Measurements from ENCODE around the gene PCK1. TPM values are rescaled to one million over a fixed set of nuclear protein-coding genes. Genes with fewer than 3 reads are reported as not detected.

PCK1 gene
- total RNA-seq, 1 experiment from 2014 or later = 0.21 TPM

GRCh38 chr20:57517904-57518303, 43.0 kb upstream of the PCK1 start:
- H3K27ac ChIP-seq (ENCODE audit: low read length) = no peak overlapping the region
- no peak overlapping the region for H3K4me3 ChIP-seq (ENCODE audit: low read depth in 2 of 2, low read length in 2 of 2)
- no peak for DNase-seq (ENCODE audit: low read depth, low spot score)
- TF ChIP-seq TCF7L2 (IDR thresholded peaks at IDR 0.05; ENCODE audit: low read depth, low read length) = no peak
- no peak for TF ChIP-seq SIN3A (IDR thresholded peaks at IDR 0.05; ENCODE audit: borderline replicate concordance, insufficient read depth, low read depth, low read length)
- TF ChIP-seq, protein P1, sequence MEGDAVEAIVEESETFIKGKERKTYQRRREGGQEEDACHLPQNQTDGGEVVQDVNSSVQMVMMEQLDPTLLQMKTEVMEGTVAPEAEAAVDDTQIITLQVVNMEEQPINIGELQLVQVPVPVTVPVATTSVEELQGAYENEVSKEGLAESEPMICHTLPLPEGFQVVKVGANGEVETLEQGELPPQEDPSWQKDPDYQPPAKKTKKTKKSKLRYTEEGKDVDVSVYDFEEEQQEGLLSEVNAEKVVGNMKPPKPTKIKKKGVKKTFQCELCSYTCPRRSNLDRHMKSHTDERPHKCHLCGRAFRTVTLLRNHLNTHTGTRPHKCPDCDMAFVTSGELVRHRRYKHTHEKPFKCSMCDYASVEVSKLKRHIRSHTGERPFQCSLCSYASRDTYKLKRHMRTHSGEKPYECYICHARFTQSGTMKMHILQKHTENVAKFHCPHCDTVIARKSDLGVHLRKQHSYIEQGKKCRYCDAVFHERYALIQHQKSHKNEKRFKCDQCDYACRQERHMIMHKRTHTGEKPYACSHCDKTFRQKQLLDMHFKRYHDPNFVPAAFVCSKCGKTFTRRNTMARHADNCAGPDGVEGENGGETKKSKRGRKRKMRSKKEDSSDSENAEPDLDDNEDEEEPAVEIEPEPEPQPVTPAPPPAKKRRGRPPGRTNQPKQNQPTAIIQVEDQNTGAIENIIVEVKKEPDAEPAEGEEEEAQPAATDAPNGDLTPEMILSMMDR (IDR thresholded peaks at IDR 0.05) = no peak
- TF ChIP-seq, protein P2, sequence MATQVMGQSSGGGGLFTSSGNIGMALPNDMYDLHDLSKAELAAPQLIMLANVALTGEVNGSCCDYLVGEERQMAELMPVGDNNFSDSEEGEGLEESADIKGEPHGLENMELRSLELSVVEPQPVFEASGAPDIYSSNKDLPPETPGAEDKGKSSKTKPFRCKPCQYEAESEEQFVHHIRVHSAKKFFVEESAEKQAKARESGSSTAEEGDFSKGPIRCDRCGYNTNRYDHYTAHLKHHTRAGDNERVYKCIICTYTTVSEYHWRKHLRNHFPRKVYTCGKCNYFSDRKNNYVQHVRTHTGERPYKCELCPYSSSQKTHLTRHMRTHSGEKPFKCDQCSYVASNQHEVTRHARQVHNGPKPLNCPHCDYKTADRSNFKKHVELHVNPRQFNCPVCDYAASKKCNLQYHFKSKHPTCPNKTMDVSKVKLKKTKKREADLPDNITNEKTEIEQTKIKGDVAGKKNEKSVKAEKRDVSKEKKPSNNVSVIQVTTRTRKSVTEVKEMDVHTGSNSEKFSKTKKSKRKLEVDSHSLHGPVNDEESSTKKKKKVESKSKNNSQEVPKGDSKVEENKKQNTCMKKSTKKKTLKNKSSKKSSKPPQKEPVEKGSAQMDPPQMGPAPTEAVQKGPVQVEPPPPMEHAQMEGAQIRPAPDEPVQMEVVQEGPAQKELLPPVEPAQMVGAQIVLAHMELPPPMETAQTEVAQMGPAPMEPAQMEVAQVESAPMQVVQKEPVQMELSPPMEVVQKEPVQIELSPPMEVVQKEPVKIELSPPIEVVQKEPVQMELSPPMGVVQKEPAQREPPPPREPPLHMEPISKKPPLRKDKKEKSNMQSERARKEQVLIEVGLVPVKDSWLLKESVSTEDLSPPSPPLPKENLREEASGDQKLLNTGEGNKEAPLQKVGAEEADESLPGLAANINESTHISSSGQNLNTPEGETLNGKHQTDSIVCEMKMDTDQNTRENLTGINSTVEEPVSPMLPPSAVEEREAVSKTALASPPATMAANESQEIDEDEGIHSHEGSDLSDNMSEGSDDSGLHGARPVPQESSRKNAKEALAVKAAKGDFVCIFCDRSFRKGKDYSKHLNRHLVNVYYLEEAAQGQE (IDR thresholded peaks at IDR 0.05; ENCODE audit: insufficient read depth in 1 of 2, low read depth in 2 of 2, low read length in 1 of 2) = no peak
- TF ChIP-seq POLR2AphosphoS5 (IDR thresholded peaks at IDR 0.05; ENCODE audit: low read depth, low read length) = no peak
- H3K27me3 ChIP-seq (ENCODE audit: control insufficient read depth, insufficient read depth, low read length) = no peaks in the 10 kb centered on the region
- no peak for ATAC-seq
- intact Hi-C loops (cut with micrococcal nuclease; ENCODE audit: unreplicated experiment) = loop anchor here (5.0 kb wide), 1 partner anchor 694 kb away; no protein-coding TSS in a partner anchor
- ChIA-PET POLR2A (no interaction called here), CTCF (no interaction called here)
- no peaks in the 10 kb centered on the region for H3K4me1 ChIP-seq (ENCODE audit: control insufficient read depth, insufficient read depth, low read length)
- BruUV-seq (replicated peaks) = no TSS peak
- no peaks in the 10 kb centered on the region for H3K36me3 ChIP-seq (ENCODE audit: control insufficient read depth, insufficient read depth, low read length)
- in situ Hi-C loops (cut with HindIII; ENCODE audit: low pct_unique_long_range_greater_than_20kb, low sequenced_read_pairs) = no loop called here
- no peaks in the 10 kb centered on the region for H3K9me3 ChIP-seq (ENCODE audit: control insufficient read depth, insufficient read depth, low read depth, low read length)

DNA sequence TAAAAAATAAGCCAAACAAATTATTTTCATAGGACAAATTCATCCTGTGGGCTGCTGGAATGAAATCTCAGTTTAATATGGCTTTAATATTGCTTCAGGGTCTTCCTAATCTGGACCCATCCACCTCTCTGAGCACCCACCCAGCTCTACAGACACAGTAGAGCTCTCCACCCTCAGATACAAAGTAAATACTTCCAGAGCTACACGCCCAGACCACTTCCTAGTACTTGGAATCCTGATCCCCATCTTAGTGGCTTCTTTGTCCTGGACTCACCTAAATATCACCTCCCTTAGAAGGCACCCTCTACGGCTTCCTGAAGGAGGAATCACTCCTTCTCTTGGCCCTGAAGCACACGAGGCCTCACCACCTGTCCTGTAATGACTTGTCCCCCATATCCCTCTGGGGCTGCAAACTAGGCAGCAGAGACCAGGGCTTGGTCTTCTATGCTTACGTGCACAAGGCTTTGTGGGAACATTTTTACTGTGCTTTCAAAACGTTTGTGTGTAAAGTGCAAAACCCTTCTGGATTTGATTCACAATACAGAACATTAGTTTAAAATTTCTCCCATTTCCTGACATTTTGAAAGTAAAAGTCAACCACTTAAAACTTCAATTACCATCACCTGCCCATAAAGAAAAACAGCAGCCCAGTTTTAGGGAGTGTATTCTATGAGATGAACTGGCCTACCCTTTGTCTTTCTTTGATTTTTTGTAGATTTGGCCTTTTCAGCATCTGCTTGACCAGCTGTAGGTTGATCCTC, 38.4 kb upstream of the PCK1 start:
- Histone ChIP-seq H3K4me1 (ENCODE audit: control insufficient read depth, insufficient read depth, low read length) (no peaks in the 10 kb centered on the region), H3K27me3 (ENCODE audit: control insufficient read depth, insufficient read depth, low read length) (no peaks in the 10 kb centered on the region), H3K4me3 (ENCODE audit: low read depth in 2 of 2, low read length in 2 of 2) (no peak overlapping the region), H3K9me3 (ENCODE audit: control insufficient read depth, insufficient read depth, low read depth, low read length) (no peaks in the 10 kb centered on the region), H3K36me3 (ENCODE audit: control insufficient read depth, insufficient read depth, low read length) (no peaks in the 10 kb centered on the region), H3K27ac (ENCODE audit: low read length) (no peak overlapping the region)
- TF ChIP-seq TCF7L2 (IDR thresholded peaks at IDR 0.05; ENCODE audit: low read depth, low read length) (no peak), POLR2AphosphoS5 (IDR thresholded peaks at IDR 0.05; ENCODE audit: low read depth, low read length) (no peak), SIN3A (IDR thresholded peaks at IDR 0.05; ENCODE audit: borderline replicate concordance, insufficient read depth, low read depth, low read length) (no peak)
- TF ChIP-seq, protein P1 (IDR thresholded peaks at IDR 0.05) = no peak
- CTCF ChIA-PET = interaction anchor here (0.6 kb wide), 1 partner anchor 29 kb away, joined by 3 read pairs; no protein-coding TSS in a partner anchor
- DNase-seq (ENCODE audit: low read depth, low spot score) (no peak), ATAC-seq (no peak)
- no TSS peak for BruUV-seq (replicated peaks)
- intact Hi-C loops (cut with micrococcal nuclease; ENCODE audit: unreplicated experiment) (no loop called here), in situ Hi-C loops (cut with HindIII; ENCODE audit: low pct_unique_long_range_greater_than_20kb, low sequenced_read_pairs) (no loop called here)
- POLR2A ChIA-PET = no interaction called here

Measured in Panc1 (cell line).